Right renal cortex interstitium (tissue), 3 donors: ENCODE measurements around the gene CIAO1. TPM values are rescaled to one million over a fixed set of nuclear protein-coding genes. Genes with fewer than 3 reads are reported as not detected.
"Not testable (repeated sequence)": the region's sequence is repeated elsewhere in the genome, so short reads cannot be mapped to it uniquely, and the experiment has no call there.

Experiments
- DNase-seq, 3 donors: peaks; one replicate each; pipeline ENCODE4 v3.0.0-alpha.2; 2013; ENCODE audit warnings: low read depth in 3 of 3, low spot score in 2 of 3
- polyA plus RNA-seq, 3 donors: library from polyadenylated mRNA; unstranded; fragments of 120-200 nt; gene quantifications; one replicate each; pipeline ENCODE4 v1.2.1, GENCODE V29; 2013; ENCODE audit not compliant: insufficient read length in 3 of 3

The CIAO1 gene
- polyA plus RNA-seq, 3 donors, result 64.0 to 70.7 (median 67.5) TPM

DNA sequence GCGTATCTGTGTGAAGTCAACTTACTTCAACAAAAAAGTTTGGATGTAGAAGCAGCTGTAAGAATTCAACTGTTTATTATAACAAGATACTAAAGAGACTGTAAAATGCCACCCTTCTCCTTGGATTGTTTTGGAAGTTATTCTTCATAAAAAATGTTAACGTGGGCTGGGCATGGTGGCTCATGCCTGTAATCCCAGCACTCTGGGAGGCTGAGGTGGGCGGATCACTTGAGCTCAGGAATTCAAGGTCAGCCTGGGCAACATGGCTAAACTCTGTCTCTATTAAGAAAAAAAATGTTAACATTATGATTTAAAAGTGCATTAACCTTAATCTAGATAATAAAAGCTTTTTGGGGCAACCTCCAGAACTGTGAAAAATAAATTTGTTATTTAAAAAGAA lies 7.7 kb downstream of the CIAO1 start:
- no peak for DNase-seq

DNA sequence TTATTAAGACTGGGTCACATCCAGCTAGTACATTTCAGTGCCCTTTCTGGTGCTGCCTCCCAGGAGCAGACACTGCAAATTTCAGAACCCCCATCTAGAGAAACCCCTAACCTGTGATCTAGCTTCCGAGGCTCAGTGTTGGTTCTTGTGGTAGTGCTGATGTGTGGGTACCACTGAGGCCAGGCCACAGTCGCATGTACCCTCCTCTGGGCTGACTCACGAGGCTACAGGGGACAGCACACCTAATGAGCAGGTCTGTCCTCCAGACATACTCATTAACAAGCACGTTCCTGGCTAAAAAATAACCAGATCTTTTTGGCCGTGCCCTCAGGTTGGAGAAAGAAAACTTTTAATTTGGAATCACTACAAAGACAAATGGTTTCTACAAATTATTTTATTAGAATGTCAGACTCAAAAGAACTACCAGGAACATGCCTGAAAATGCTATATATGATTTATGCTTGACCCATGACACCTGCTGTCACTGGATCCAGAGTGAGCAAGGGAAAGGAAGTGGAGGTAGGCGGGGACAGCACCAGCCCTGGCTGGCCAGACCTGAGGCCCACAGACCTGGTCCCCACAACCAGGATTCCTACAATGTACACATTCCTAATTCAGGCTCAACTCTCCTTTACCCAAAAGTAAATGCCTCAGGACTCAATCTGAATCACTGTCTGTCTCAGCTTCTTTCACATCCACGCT lies 8.5 kb downstream of the CIAO1 start:
- no peak for DNase-seq

DNA sequence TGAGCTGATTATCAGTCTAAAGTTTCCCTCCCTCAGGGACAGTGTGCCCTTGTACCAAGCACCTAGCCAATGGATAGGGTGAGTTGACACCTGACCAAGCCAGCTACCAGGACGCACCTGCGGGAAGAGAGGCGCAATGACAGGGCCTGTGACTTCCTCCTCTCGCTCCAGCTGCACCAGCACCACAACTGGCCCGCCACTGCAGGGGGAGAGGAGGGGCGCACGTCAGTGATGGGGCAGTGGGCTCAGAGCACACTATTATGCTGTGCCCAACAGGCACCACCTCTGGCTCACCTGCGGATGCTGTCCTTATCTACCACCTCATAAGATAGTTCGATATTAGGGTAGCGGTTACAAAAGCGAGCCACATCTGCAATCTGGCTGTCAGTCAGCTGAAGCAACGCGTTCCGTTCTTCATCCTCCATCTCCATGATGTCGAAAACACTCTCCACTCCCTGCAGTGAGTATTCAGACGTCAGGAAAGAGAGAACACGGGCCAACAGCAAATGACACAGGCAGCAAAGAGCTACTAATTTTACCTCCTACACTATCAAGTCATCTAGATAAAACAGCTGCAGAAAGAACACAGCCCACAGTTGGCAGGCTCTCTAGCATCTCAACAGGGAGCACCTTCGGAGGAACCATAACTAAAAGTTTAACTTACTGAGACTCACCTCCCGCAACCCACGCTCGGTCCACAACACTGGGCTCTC lies 10.9 kb downstream of the CIAO1 start:
- DNase-seq, result no peak

DNA sequence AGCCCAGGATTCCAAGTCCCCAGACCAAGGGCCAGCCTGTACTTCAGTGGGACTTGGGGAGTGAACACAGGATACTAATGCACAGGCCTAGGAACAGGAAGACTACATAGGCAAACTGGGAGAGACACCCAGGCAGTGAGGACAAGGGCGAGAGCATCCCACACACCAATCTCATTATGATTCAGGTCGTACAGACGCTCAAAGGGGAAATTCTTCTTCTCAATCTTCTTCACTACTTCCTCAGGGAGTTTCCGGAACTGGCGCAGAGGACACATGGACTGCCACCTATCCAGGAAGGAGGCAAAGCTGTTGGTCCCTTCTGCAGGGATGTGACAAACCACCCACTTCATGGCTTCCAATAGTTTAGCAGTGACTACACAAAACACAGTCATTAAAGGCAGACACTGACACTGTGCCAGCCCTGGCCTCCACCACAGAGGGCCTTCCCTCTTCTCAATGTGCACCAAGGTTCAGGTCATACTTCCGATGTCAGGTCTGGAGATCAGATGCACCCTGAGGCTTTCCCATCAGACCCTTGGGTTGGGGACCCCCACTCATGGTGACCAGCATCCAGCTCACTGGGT lies 21.3 kb downstream of the CIAO1 start:
- no peak for DNase-seq

DNA sequence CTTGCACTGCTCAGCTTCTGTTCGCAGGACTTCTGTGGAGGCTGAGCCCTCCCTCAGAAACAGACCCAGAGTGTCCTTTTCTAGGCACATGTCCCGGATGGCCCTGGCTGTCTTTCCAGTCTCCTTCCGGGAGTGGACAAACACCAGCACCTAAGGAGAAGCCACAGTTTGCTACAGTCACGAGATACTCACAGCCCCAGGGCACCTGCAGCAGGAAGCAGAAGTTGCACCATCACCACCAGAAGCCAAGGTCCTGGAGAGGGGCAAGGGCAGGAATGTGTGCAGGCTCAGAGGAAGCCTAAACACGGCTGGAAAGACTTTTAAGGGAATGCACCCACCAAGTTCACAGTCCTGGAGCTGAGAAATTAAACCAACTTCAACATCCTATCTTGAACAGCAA lies 25.7 kb downstream of the CIAO1 start:
- no peak for DNase-seq

DNA sequence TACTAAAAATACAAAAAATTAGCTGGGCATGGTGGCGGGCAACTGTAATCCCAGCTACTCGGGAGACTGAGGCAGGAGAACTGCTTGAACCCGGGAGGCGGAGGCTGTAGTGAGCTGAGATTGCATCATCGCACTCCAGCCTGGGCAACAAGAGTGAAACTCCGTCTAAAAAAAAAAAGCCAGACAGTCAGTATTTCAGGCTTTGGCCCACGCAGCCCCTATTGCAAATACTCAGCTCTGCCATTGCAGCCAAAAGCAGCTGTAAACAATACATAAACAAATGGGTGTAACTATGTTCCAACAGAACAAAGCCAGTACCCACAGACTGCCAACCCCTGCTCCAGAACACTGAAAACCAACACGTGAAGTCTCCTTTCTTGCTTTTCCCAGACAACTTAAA lies 28.2 kb downstream of the CIAO1 start:
- not testable (repeated sequence) for DNase-seq

DNA sequence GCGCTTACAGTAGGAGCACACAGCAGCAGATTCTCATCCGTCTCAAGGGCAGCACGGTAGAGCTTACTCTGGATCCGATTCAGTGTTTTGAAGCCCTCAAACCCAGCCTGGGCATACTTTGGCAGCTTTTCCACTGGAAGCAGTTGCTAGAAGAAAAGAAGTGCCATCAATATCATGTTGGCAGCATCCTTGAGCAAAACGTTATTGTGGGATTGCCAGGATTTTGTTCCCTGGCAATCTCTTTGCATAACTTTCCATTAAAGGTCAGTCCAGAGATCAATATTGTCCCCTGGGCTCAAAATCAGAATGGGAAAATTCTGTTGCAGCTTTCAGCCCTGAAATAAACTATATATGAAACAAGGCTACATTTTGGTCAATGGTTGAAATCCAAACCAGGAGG lies 30.9 kb downstream of the CIAO1 start:
- DNase-seq, result no peak

DNA sequence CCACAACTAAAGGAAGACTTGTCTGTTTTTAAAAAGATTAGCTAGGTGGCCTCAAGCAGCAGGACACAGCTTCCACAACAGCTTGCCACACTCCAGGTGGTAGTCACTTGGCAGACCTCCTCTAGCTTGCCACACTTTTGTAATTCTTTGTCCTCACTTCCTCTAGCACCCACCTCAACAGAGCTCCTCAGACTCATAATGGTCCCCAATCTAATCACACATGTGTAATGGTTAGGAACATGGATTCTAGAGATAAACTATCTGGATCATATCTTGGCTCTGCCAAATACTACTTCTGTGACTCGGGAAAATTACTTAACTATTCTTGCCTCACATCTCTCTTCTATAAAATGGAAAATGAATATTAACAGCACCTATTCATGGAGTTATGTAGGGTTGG lies 35.8 kb downstream of the CIAO1 start:
- no peak for DNase-seq

DNA sequence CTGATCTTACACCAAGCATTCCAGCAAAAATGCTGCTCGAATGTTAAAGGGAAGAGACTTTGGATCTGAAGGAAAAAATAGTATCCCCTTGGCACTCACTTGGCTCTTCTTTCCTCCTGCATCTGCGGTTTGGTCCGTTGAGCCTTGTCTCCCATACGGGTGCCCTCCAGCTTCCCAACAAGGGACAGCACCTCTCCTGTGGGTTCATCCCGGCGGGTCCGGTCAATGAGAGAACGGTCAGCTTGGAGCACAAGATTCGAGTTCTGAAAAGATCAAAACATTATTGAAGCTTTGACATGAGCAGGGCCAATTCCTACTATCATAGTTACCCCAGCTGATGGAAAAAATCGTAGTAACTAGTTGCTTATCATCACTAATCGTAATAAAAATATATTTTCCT lies 38.6 kb downstream of the CIAO1 start:
- no peak for DNase-seq

DNA sequence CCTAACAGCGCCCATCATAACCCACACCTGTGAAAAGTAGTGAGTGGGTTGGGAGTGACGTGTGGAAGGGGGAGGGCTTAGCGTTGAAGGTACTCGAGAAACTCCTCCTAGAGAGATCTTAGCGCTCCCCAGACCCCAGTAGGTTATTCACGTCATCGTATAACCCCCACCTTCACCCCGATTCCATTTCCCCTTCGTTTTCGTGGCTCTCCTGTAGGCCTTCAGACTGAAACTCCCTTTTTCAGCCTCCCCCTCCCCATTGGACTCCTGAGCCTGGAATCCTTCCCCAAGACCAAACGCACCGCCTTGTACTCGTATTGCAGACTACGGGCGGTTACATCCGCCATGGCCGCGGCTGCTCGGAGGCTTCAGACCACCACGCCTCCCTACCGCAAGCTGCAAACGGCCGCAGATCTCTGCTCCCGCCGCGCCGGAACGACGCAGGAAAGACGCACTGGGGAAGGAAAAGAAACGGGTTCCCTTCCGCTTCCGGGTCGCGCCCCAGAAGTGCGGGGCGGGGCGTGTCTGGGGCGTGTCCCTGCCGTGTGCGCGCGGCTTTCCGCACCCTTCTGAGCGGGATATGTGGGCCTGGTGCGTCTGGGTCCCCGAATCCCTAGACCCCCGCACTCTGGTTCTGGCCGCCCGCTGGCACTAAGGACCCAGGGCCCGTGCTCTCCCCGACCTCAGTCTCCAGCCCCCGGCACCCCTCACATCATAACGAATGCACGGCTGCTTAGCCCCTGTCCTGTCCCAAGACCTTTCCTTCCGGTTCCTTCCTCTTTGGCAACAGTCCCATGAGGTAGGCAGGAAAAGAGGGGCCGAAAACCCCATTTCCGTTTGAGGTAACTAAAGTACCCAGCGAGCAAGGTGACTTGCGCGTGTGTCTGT lies 39.3 kb downstream of the CIAO1 start, which contains the start of gene SNRNP200:
TSS of gene SNRNP200 (minus strand) at position 456 of the 888 bp plus-strand sequence. CDS start at position 347, 109 bp downstream.
- peak in 1 of 3 donors; percentile 67 for DNase-seq

DNA sequence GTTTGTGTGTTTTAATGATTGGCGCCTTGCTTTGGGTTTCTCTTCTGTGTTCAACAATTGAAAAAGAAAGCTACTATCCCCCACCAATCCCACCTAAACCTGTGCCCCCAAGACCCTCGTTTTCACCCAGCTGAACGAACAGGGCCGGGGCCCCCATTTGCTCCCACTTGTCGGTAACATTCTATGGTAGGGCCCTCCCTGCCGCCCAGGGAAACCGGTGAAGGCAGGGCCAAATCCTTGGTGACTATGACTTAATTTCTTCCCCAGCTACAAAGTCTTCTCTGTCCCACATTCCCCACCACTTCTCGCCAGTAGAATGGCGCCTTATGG lies 39.9 kb downstream of the CIAO1 start:
- no peak for DNase-seq

DNA sequence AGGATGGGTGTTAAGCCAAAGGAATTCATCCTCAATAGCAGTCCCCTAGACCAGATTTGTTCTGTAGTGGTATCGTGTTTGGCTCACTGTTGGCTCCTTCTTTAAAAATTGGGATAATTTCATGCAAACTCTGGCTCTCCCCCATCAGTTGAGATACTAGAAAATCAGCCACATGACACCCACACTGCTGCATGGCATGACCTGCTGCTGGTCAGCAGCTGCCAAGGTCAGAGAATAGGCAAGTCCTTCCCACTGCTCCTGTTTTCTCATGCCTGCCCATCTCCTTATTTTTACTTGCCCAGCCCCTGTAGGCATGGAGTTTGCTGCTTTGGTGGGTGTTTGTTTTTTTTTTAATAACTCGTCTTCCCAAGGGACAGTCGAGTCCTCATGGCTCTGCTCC lies 40.3 kb downstream of the CIAO1 start:
- DNase-seq, result no peak

DNA sequence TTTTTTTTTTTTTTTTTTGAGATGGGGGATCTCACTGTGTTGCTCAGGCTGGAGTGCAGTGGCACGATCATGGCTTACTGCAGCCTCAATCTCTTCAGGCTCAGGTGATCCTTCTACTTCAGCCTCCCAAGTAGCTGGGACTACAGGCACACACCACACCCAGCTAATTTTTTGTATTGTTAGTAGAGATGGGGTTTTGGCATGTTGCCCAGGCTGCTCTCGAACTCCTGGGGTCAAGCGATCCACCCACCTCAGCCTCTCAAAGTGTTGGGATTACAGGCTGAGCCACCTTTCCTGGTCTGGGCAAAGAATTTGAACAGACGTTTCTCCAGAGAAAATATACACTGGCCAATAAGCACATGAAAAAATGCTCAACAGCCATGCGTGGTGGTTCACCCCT lies 42.2 kb downstream of the CIAO1 start:
- no peak for DNase-seq

DNA sequence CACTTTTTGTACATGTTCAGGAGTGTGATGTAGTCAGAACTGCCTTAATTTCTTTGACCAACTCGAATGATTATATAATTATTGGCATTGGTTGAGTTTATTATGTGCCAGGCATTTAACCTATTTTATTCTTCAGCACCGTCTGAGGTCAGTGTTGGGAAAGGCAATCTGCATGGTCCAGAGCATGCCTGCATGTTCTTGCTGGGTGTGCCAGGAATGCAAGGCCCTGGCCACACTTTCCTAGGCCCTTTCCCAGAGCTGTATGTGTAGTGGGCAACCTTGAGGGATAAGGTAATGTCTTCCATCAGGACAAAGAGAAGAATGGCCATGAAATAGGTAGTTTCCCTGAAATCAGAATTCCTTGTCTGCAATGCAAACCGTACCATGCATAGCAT lies 49.0 kb downstream of the CIAO1 start:
- no peak for DNase-seq

DNA sequence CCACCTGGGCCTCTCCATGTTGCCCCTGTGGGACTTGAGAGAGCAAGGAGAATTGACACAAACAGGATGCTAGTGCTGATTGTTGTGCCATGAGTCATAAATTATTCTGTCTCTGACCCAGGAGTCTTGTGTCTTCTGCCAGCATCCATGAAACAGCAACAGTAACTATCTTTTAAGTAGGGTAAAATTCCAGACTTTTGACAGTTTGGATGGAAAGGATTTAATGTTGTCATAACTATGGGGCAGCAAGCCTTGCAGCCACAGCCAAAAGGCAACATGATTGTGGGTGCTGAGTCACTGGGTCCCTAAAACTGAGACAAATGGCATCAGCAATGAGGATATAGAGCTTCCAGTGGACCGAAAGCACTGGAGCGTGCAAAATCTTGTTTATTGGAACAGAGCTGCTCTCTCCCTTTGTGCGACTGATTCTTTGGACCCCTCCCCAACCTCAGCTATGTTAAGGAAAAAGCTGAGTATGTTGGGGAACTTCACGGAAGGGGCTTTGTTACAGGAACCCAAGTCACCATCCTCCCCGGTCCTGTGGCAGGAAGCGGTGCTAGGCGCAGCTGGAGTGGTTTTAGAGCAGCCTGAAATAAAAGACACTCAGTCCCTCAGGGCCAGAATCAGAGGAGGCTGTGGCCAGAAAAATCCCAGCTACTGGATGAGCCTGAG lies 49.5 kb downstream of the CIAO1 start:
- DNase-seq, result no peak

DNA sequence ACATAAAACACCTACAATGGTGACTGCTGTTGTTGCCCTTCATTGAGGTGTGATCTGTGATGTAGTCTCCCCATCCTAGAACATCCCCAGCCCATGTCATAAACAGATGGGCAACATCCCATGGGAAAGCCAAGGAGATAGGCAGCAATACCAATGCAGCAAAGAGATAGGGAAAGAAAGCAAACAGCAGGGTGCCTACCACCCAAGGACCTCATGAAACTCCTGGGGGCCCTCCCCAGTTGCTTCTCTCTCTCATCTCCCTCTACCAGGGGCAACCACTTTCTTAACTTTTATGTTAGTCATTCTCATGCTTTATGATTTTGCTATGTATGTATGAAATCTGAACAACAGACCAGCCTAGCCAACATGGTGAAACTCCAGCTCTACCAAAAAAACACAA lies 51.0 kb downstream of the CIAO1 start:
- no peak for DNase-seq

DNA sequence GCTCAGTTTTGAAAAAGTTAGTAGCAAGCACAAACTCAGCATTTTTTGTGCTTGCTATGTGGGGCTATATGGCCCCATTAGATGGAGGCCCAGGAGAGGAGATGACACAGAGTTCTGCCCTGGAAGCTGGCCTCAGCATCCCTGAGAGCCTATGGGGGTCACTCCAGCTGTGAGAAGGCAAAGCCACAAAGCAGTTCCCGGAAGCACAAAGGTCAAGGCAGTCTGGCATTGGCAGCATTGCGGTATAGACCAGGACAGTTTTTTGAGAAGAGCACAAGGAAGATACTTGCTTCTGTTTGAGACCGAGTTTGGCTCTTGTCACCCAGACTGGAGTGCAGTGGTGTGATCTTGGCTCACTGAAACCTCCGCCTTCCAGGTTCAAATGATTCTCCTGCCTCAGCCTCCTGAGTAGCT lies 51.6 kb downstream of the CIAO1 start:
- no peak for DNase-seq

DNA sequence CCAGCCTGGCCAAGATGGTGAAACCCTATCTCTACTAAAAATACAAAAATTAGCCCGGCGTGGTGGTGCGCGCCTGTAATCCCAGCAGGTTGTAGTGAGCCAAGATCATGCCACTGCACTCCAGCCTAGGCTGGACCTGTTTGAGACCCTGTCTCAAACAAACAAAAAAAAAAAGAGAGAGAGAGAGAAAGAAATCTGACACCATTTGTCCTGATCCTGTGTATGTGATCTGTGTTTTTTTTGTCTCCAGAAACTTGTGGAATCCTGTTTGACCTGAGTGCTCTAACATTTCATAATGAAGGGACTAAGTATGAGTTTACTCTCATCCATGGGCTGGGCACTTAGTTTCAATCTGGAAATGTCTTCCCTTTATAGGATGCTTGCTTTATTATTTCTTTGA lies 52.7 kb downstream of the CIAO1 start:
- DNase-seq, result no peak

DNA sequence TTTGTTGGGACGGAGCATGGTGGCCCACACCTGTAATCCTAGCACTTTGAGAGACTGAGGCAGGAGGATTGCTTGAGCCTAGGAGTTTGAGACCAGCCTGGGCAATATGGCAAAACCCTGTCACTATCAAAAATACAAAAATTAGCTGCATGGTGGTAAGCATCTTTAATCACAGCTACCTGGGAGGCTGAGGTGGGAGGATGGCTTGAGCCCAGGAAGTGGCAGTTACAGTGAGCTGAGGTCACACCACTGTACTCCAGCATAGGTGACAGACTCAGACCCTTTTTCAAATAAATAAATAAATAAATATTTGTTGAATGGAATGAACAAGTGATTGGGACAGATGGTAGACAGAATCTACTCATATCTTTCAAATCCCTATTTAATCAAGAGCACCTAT lies 53.4 kb downstream of the CIAO1 start:
- no peak for DNase-seq

DNA sequence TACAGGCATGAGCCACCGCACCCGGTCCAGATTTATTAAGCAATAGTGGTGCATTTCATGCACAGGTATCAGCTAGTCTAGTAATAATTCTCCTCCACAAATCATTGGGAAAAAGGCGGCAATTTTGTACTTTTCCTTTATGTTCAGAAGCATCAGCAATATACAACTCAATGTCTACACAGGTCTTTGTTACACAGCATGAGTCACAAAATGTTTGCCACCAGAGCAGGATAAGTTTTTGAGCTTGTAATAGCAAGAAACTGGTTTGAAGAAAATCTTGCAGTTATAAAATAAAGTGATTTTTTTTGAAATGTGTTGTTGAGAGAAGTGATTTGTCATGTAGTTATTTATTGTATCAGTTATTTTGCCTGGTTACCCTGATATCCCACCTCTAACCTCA lies 54.3 kb downstream of the CIAO1 start:
- no peak for DNase-seq
